NB4 (cell line): ENCODE results near the gene PSMA7.
A peak's percentile ranks its signal among the peaks of the same experiment; 100 is the strongest.

Source experiments
- DNase-seq: peaks from one replicate; pipeline ENCODE4 v3.0.0; 2010; ENCODE audit warnings: low read depth
- H3K4me3 ChIP-seq: one replicate; pipeline ENCODE4 v1.5.1; 2011; ENCODE audit warnings: mild to moderate bottlenecking, low read depth, low read length, moderate library complexity
- CTCF ChIP-seq: IDR thresholded peaks from one replicate; pipeline ENCODE4 v1.5.1; 2012; ENCODE audit warnings: low read depth, low read length
- MAX ChIP-seq: IDR thresholded peaks from 2 replicates; pipeline ENCODE4 v1.6.1; 2011; ENCODE audit warnings: low read depth, low read length
- MYC ChIP-seq: IDR thresholded peaks from 2 replicates; pipeline ENCODE4 v1.6.1; 2011; ENCODE audit warnings: low read depth, low read length
- POLR2A ChIP-seq: IDR thresholded peaks from 2 replicates; pipeline ENCODE4 v1.6.1; 2011; ENCODE audit warnings: mild to moderate bottlenecking; ENCODE audit not compliant: insufficient read length; ENCODE audit errors: extremely low read depth

Gene PSMA7

GRCh38 chr20:62134735-62135231, 8.4 kb downstream of the PSMA7 start:
- H3K4me3 ChIP-seq = no peak overlapping the region
- TF ChIP-seq POLR2A = peak; percentile 3
- no peak for TF ChIP-seq CTCF
- DNase-seq = no peak

GRCh38 chr20:62133864-62134263, 9.3 kb downstream of the PSMA7 start:
- no peak overlapping the region for H3K4me3 ChIP-seq
- peak; percentile 51 for DNase-seq
- TF ChIP-seq CTCF (peak; percentile 32), MAX (no peak)

GRCh38 chr20:62133051-62133845, 9.9 kb downstream of the PSMA7 start:
- TF ChIP-seq CTCF (no peak), MYC (no peak), POLR2A (no peak), MAX (no peak)
- DNase-seq = no peak
- no peak overlapping the region for H3K4me3 ChIP-seq

GRCh38 chr20:62132421-62132820, 10.8 kb downstream of the PSMA7 start:
- no peak overlapping the region for H3K4me3 ChIP-seq

GRCh38 chr20:62131560-62132320, 11.5 kb downstream of the PSMA7 start:
- no peak for TF ChIP-seq CTCF
- TF ChIP-seq POLR2A = no peak
- no peak for TF ChIP-seq MAX
- no peak for TF ChIP-seq MYC
- H3K4me3 ChIP-seq = no peak overlapping the region
- DNase-seq = no peak

More at GRCh38 chr20:62132421-62132820, 10.8 kb downstream of the PSMA7 start:
- DNase-seq = no peak
- TF ChIP-seq MAX = no peak
- no peak for TF ChIP-seq POLR2A
- no peak for TF ChIP-seq CTCF
- TF ChIP-seq MYC = no peak
